Cardiac muscle cell (in vitro differentiated cells and primary cell): ENCODE results near the gene OXGR1. TPM values are rescaled to one million over a fixed set of nuclear protein-coding genes. Genes with fewer than 3 reads are reported as not detected.

ENCODE experiments used
- DNase-seq, 2 donors: peaks; one replicate each; pipeline versions ENCODE4 v3.0.0 to v3.0.0-alpha.2; 2010 to 2017; ENCODE audit warnings: low read depth in 1 of 2, low spot score in 1 of 2
- H3K27ac ChIP-seq: fragments of 200-600 bp; sonication (generic); 2 replicates; pipeline ENCODE4 v1.5.1; 2016
- H3K27me3 ChIP-seq: fragments of 200-600 bp; sonication (generic); 2 replicates; pipeline ENCODE4 v1.6.0; 2016; ENCODE audit warnings: control low read depth
- H3K36me3 ChIP-seq: fragments of 200-600 bp; sonication (generic); 2 replicates; pipeline ENCODE4 v1.5.1; 2016; ENCODE audit warnings: control low read depth
- H3K4me1 ChIP-seq: fragments of 200-600 bp; sonication (generic); 2 replicates; pipeline ENCODE4 v1.8.1; 2017; ENCODE audit warnings: low read depth, mild to moderate bottlenecking, mixed run types
- H3K4me3 ChIP-seq: fragments of 200-600 bp; sonication (generic); 2 replicates; pipeline ENCODE4 v1.5.1; 2016; ENCODE audit warnings: mild to moderate bottlenecking
- H3K9me3 ChIP-seq: fragments of 200-600 bp; sonication (generic); 2 replicates; pipeline ENCODE4 v1.5.1; 2017; ENCODE audit warnings: low read depth, mild to moderate bottlenecking, control low read depth
- polyA plus RNA-seq: library from polyadenylated mRNA; unstranded; fragments of >200 nt; fragmentation: Nextera tagmentation; extraction: Ambion mirVana; gene quantifications from 2 replicates; pipeline ENCODE4 v1.2.1, GENCODE V29; 2016
- total RNA-seq: library from RNA; depleted of rRNA; stranded (reverse); fragments of >200 nt; gene quantifications from 2 replicates; pipeline ENCODE4 v1.2.3, GENCODE V29; 2016
- TF ChIP-seq, protein P1 (sequence below): IDR thresholded peaks from 2 replicates; pipeline ENCODE4 v1.5.1; 2012; ENCODE audit warnings: low read depth, mild to moderate bottlenecking, low read length

The OXGR1 gene
- total and polyA plus RNA-seq, 2 experiments from 2014 or later, result not detected

DNA sequence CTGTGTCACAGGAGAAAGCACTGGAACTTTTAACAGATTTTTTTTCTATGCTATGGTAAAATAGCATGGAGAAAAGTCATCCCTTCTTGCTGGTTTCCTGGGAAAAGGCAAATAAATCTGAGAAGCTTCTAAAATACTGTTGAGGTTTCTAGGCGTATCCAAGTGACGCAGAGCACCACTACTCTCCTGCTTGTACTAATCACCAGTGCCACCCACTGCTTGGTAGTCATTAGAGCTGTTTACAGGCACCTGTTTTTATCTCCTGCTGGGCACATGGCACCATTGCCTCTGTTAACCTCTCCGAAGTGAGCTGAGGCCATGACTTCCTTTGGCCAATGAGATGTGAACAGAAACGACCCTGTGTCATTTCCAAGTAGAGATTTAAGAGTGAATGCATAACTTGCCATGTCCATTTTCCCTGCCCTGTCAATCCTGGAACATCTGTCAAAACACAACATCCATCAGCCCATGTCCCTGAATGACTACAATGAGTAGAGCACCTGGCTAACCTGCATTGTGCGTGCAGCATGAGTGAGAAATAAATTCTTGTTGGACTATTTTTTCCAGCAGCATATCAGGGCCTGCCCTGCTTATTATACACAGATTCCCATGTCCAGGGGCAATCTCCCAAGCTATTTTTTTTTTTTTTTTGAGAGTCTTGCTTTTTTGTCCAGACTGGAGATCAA lies 17.3 kb upstream of the OXGR1 start:
- no peaks in the 10 kb centered on the region for H3K9me3 ChIP-seq
- DNase-seq, result no peak
- TF ChIP-seq, protein P1, sequence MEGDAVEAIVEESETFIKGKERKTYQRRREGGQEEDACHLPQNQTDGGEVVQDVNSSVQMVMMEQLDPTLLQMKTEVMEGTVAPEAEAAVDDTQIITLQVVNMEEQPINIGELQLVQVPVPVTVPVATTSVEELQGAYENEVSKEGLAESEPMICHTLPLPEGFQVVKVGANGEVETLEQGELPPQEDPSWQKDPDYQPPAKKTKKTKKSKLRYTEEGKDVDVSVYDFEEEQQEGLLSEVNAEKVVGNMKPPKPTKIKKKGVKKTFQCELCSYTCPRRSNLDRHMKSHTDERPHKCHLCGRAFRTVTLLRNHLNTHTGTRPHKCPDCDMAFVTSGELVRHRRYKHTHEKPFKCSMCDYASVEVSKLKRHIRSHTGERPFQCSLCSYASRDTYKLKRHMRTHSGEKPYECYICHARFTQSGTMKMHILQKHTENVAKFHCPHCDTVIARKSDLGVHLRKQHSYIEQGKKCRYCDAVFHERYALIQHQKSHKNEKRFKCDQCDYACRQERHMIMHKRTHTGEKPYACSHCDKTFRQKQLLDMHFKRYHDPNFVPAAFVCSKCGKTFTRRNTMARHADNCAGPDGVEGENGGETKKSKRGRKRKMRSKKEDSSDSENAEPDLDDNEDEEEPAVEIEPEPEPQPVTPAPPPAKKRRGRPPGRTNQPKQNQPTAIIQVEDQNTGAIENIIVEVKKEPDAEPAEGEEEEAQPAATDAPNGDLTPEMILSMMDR, result no peak
- no peaks in the 10 kb centered on the region for H3K4me1 ChIP-seq
- H3K36me3 ChIP-seq, result no peaks in the 10 kb centered on the region
- H3K27me3 ChIP-seq, result no peaks in the 10 kb centered on the region
- H3K4me3 ChIP-seq, result no peak overlapping the region
- H3K27ac ChIP-seq, result no peak overlapping the region

DNA sequence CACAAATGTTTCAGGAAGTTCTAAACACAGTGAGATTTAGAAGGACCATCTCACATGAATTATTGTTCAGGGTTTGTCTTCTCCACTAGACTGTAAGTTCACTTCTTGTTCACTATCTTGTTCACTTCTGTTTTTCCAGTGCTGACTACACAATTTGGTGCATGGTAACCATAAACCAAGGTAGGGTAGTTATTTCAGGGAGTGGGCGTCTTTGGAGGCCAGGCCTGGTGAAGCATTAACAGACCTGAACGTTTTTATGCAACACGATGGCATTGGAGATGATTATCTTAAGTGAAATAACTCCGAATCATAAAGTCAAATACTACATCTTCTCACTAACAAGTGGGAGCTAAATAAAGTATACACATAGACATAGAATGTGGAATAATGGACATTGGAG lies 14.4 kb upstream of the OXGR1 start:
- Histone ChIP-seq H3K9me3 (no peaks in the 10 kb centered on the region), H3K27me3 (no peaks in the 10 kb centered on the region), H3K4me1 (no peaks in the 10 kb centered on the region), H3K36me3 (no peaks in the 10 kb centered on the region), H3K4me3 (no peak overlapping the region), H3K27ac (no peak overlapping the region)
- DNase-seq, result no peak
- TF ChIP-seq, protein P1, result no peak

DNA sequence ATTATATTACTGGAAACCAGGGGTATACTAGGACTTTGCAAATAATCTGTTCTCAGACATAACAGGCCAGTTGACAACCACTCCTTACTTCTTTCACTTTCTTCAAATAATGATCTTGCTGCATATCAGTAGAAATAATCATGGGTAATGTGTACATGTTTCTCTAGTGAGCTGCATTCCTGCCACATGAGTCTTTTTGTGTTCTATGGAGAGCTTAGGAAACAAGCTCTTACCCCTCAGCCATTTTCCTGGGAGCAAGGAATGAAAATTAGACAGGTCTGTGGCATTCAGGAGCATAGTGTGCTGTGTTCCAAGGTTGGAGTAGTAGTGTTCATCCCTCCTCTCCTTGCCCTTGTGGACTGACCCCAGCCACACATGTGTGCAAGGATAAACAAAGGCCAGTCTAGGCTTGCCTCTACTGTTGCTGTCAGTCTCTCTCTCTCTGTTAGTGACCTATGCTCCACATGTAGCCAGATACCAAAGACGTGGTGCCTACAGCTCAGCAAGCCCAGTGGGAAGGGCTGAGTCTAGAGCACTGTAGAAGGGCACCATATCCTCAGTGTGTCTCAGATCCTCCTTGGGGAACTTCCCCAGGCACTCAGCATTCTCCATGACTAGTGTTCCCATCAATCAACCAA lies 11.5 kb upstream of the OXGR1 start:
- Histone ChIP-seq H3K4me1 (peaks cover 7% of the 10 kb centered on the region), H3K4me3 (no peak overlapping the region), H3K9me3 (no peaks in the 10 kb centered on the region), H3K36me3 (no peaks in the 10 kb centered on the region), H3K27me3 (peaks cover 20% of the 10 kb centered on the region), H3K27ac (no peak overlapping the region)
- TF ChIP-seq, protein P1, result no peak
- peak in 1 of 2 donors; percentile 57 for DNase-seq

DNA sequence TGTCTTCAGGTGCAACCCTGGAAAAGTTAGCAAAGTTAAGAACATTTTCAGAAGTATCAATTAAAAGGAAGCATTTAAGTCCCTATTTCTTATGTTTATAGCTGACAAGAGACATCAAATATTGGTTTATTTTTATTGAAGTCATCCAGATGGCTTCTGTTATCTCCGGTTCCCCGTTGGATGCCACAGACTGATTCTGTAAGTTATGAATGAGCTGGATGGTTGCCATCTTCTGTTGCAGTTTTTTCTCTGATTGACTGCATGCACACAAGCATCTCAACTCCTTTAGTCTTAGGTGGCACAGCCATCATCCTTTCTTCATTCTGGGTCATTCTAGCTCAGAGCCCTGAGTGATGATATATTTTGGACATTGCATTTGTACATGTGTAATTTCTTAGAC lies 10.6 kb upstream of the OXGR1 start:
- Histone ChIP-seq H3K4me3 (no peak overlapping the region), H3K27ac (no peak overlapping the region), H3K36me3 (no peaks in the 10 kb centered on the region), H3K27me3 (peaks cover 29% of the 10 kb centered on the region), H3K9me3 (no peaks in the 10 kb centered on the region), H3K4me1 (peaks cover 7% of the 10 kb centered on the region)
- TF ChIP-seq, protein P1, result no peak
- DNase-seq, result peak in 1 of 2 donors; percentile 42

DNA sequence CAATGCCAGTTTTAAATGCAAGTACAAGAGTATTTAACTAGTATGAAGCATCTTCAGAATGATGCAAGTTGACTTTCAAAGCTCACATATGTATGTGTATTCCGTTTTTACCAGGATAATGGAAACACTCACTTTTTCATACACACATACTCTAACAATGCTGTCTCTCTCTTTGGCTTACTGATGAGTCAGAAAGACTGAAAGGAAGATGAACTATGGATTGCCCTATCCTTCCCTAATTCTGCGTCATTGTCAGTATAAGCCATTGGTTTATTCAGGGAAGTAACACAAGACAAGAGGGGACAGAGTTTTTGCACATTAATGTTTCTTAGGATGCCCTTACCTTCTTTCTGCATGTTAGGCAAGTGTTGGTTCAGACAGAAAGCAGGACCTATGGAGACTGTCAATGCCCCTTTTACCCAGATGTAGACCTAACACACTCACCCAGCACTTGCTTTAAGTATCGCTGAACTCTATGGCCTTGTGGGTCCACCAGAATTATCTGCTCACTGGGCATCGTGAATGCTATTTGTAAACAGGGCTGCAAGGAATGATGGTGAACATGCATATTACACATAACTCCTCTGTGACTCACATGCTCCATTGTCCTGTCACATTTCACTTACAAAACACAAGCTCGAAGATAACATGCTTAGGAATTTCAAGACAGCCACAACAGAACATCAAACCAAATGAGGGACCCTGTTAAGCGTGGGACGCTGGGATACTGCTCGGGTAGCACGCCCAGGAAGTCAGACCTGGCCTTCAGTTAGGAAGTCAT lies 10.0 kb upstream of the OXGR1 start:
- Histone ChIP-seq H3K9me3 (no peaks in the 10 kb centered on the region), H3K4me3 (no peak overlapping the region), H3K4me1 (peaks cover 7% of the 10 kb centered on the region), H3K27me3 (peaks cover 35% of the 10 kb centered on the region), H3K36me3 (no peaks in the 10 kb centered on the region), H3K27ac (no peak overlapping the region)
- DNase-seq, result peak in 1 of 2 donors; percentile 91
- TF ChIP-seq, protein P1, result no peak
